Measurements from ENCODE around the gene SLC5A12. TPM values are rescaled to one million over a fixed set of nuclear protein-coding genes. Genes with fewer than 3 reads are reported as not detected.

The SLC5A12 gene
- total RNA-seq, 1 experiment from 2014 or later = not detected

Other genes with a start within 250 kb of the SLC5A12 start
- gene MUC15, start 149.8 kb downstream of the SLC5A12 start, total RNA-seq (2014; rRNA removed; shearing (Covaris generic)) = not detected in 2 replicates